Activated naive CD8-positive, alpha-beta T cell treated with anti-CD3 and anti-CD28 coated beads for 36 hours (primary cell): ENCODE results near the gene SERPINB3. TPM values are rescaled to one million over a fixed set of nuclear protein-coding genes. Genes with fewer than 3 reads are reported as not detected.
"Not testable (repeated sequence)": the region's sequence is repeated elsewhere in the genome, so short reads cannot be mapped to it uniquely, and the experiment has no call there.

Source experiments
- DNase-seq: peaks from one replicate; pipeline ENCODE4 v3.0.0; 2021
- H3K27ac Mint-ChIP-seq: one replicate; pipeline ENCODE4 v1.8.0; 2022; ENCODE audit warnings: mild to moderate bottlenecking, moderate library complexity, mixed read lengths
- H3K27me3 Mint-ChIP-seq: one replicate; pipeline ENCODE4 v1.8.0; 2022; ENCODE audit warnings: mild to moderate bottlenecking, mixed read lengths
- H3K36me3 Mint-ChIP-seq: one replicate; pipeline ENCODE4 v1.8.0; 2021; ENCODE audit warnings: mild to moderate bottlenecking, mixed read lengths
- H3K4me1 Mint-ChIP-seq: one replicate; pipeline ENCODE4 v1.8.0; 2021; ENCODE audit warnings: mixed read lengths
- H3K4me3 Mint-ChIP-seq: one replicate; pipeline ENCODE4 v1.8.0; 2022; ENCODE audit warnings: mild to moderate bottlenecking, moderate library complexity, mixed read lengths
- H3K9me3 Mint-ChIP-seq: one replicate; pipeline ENCODE4 v1.8.0; 2022; ENCODE audit warnings: mixed read lengths
- total RNA-seq, 2 experiments: library from RNA; stranded (reverse); gene quantifications; one replicate each; pipeline ENCODE4 v1.2.3, GENCODE V29; 2021

Gene SERPINB3
- total RNA-seq = not detected

GRCh38 chr18:63661750-63662149 is at the start of gene SERPINB3:
Gene SERPINB3 (minus strand): TSS chr18:63661893. CDS start chr18:63661216, 677 bp downstream.
- not testable (repeated sequence) for H3K9me3 Mint-ChIP-seq, H3K27me3 Mint-ChIP-seq, H3K4me3 Mint-ChIP-seq, DNase-seq, H3K36me3 Mint-ChIP-seq, H3K4me1 Mint-ChIP-seq, H3K27ac Mint-ChIP-seq

GRCh38 chr18:63708650-63709049 is 47.0 kb upstream of the SERPINB3 start:
- Mint-ChIP-seq H3K36me3 (no peaks in the 10 kb centered on the region), H3K9me3 (peaks cover 3% of the 10 kb centered on the region), H3K4me3 (no peak overlapping the region), H3K4me1 (no peaks in the 10 kb centered on the region), H3K27me3 (no peaks in the 10 kb centered on the region), H3K27ac (no peak overlapping the region)
- DNase-seq = no peak

GRCh38 chr18:63707816-63708215 is 46.1 kb upstream of the SERPINB3 start:
- no peaks in the 10 kb centered on the region for H3K36me3 Mint-ChIP-seq
- no peaks in the 10 kb centered on the region for H3K4me1 Mint-ChIP-seq
- no peak overlapping the region for H3K27ac Mint-ChIP-seq
- no peaks in the 10 kb centered on the region for H3K27me3 Mint-ChIP-seq
- no peak for DNase-seq
- H3K4me3 Mint-ChIP-seq = no peak overlapping the region
- H3K9me3 Mint-ChIP-seq = no peaks in the 10 kb centered on the region

- Mint-ChIP-seq H3K36me3 (no peaks in the 10 kb centered on the region), H3K27ac (no peak overlapping the region), H3K9me3 (no peaks in the 10 kb centered on the region), H3K4me1 (no peaks in the 10 kb centered on the region), H3K27me3 (no peaks in the 10 kb centered on the region), H3K4me3 (no peak overlapping the region)
- no peak for DNase-seq
Measured at GRCh38 chr18:63705401-63705800, 43.7 kb upstream of the SERPINB3 start.

GRCh38 chr18:63702660-63703059 is 41.0 kb upstream of the SERPINB3 start, which contains the start of gene SERPINB11:
Gene SERPINB11 (plus strand): TSS chr18:63702960. CDS start chr18:63710194, 7,234 bp downstream.
- H3K4me1 Mint-ChIP-seq = no peaks in the 10 kb centered on the region
- peaks cover 11% of the 10 kb centered on the region for H3K27me3 Mint-ChIP-seq
- no peak for DNase-seq
- H3K4me3 Mint-ChIP-seq = no peak within 1 kb of the TSS
- no peak within 1 kb of the TSS for H3K27ac Mint-ChIP-seq
- no peaks in the 10 kb centered on the region for H3K9me3 Mint-ChIP-seq
- H3K36me3 Mint-ChIP-seq = no peaks in the 10 kb centered on the region

- no peaks in the 10 kb centered on the region for H3K36me3 Mint-ChIP-seq
- DNase-seq = no peak
- H3K27me3 Mint-ChIP-seq = peaks cover 11% of the 10 kb centered on the region
- no peak overlapping the region for H3K4me3 Mint-ChIP-seq
- H3K9me3 Mint-ChIP-seq = no peaks in the 10 kb centered on the region
- H3K27ac Mint-ChIP-seq = no peak overlapping the region
- no peaks in the 10 kb centered on the region for H3K4me1 Mint-ChIP-seq
Measured at GRCh38 chr18:63701952-63702351, 40.3 kb upstream of the SERPINB3 start.

GRCh38 chr18:63700501-63700900 is 38.8 kb upstream of the SERPINB3 start:
- Mint-ChIP-seq H3K4me1 (no peaks in the 10 kb centered on the region), H3K9me3 (no peaks in the 10 kb centered on the region), H3K27ac (no peak overlapping the region), H3K4me3 (no peak overlapping the region), H3K27me3 (peaks cover 11% of the 10 kb centered on the region), H3K36me3 (no peaks in the 10 kb centered on the region)
- no peak for DNase-seq

- H3K4me1 Mint-ChIP-seq = no peaks in the 10 kb centered on the region
- no peaks in the 10 kb centered on the region for H3K36me3 Mint-ChIP-seq
- peaks cover 7% of the 10 kb centered on the region for H3K9me3 Mint-ChIP-seq
- peaks cover 11% of the 10 kb centered on the region for H3K27me3 Mint-ChIP-seq
- no peak overlapping the region for H3K4me3 Mint-ChIP-seq
- DNase-seq = no peak
- H3K27ac Mint-ChIP-seq = no peak overlapping the region
Measured at GRCh38 chr18:63697097-63697660, 35.5 kb upstream of the SERPINB3 start.

GRCh38 chr18:63689064-63689463 is 27.4 kb upstream of the SERPINB3 start:
- peaks cover 14% of the 10 kb centered on the region for H3K9me3 Mint-ChIP-seq
- peaks cover 3% of the 10 kb centered on the region for H3K27me3 Mint-ChIP-seq
- H3K4me3 Mint-ChIP-seq = no peak overlapping the region
- no peak overlapping the region for H3K27ac Mint-ChIP-seq
- H3K36me3 Mint-ChIP-seq = no peaks in the 10 kb centered on the region
- no peaks in the 10 kb centered on the region for H3K4me1 Mint-ChIP-seq
- no peak for DNase-seq

GRCh38 chr18:63686871-63687270 is 25.2 kb upstream of the SERPINB3 start:
- no peak overlapping the region for H3K4me3 Mint-ChIP-seq
- no peak overlapping the region for H3K27ac Mint-ChIP-seq
- H3K4me1 Mint-ChIP-seq = no peaks in the 10 kb centered on the region
- no peak for DNase-seq
- H3K9me3 Mint-ChIP-seq = peaks cover 7% of the 10 kb centered on the region
- no peaks in the 10 kb centered on the region for H3K36me3 Mint-ChIP-seq
- H3K27me3 Mint-ChIP-seq = peaks cover 7% of the 10 kb centered on the region

GRCh38 chr18:63684718-63685117 is 23.0 kb upstream of the SERPINB3 start:
- no peak overlapping the region for H3K27ac Mint-ChIP-seq
- no peak overlapping the region for H3K4me3 Mint-ChIP-seq
- H3K4me1 Mint-ChIP-seq = no peaks in the 10 kb centered on the region
- no peaks in the 10 kb centered on the region for H3K9me3 Mint-ChIP-seq
- DNase-seq = no peak
- no peaks in the 10 kb centered on the region for H3K36me3 Mint-ChIP-seq
- peaks cover 7% of the 10 kb centered on the region for H3K27me3 Mint-ChIP-seq

- Mint-ChIP-seq H3K4me3 (no peak overlapping the region), H3K27me3 (peaks cover 7% of the 10 kb centered on the region), H3K27ac (no peak overlapping the region), H3K36me3 (no peaks in the 10 kb centered on the region), H3K9me3 (no peaks in the 10 kb centered on the region), H3K4me1 (no peaks in the 10 kb centered on the region)
- DNase-seq = no peak
Measured at GRCh38 chr18:63683890-63684289, 22.2 kb upstream of the SERPINB3 start.

GRCh38 chr18:63683152-63683551 is 21.5 kb upstream of the SERPINB3 start:
- DNase-seq = no peak
- H3K27ac Mint-ChIP-seq = no peak overlapping the region
- no peaks in the 10 kb centered on the region for H3K36me3 Mint-ChIP-seq
- no peaks in the 10 kb centered on the region for H3K4me1 Mint-ChIP-seq
- no peaks in the 10 kb centered on the region for H3K9me3 Mint-ChIP-seq
- H3K27me3 Mint-ChIP-seq = peaks cover 7% of the 10 kb centered on the region
- no peak overlapping the region for H3K4me3 Mint-ChIP-seq

GRCh38 chr18:63681449-63682340 is 20.0 kb upstream of the SERPINB3 start:
- H3K4me1 Mint-ChIP-seq = no peaks in the 10 kb centered on the region
- no peak for DNase-seq
- peaks cover 7% of the 10 kb centered on the region for H3K27me3 Mint-ChIP-seq
- no peak overlapping the region for H3K4me3 Mint-ChIP-seq
- no peaks in the 10 kb centered on the region for H3K9me3 Mint-ChIP-seq
- H3K36me3 Mint-ChIP-seq = no peaks in the 10 kb centered on the region
- no peak overlapping the region for H3K27ac Mint-ChIP-seq

GRCh38 chr18:63679820-63680606 is 18.3 kb upstream of the SERPINB3 start:
- H3K27me3 Mint-ChIP-seq = peaks cover 4% of the 10 kb centered on the region
- no peak overlapping the region for H3K4me3 Mint-ChIP-seq
- H3K9me3 Mint-ChIP-seq = no peaks in the 10 kb centered on the region
- no peak overlapping the region for H3K27ac Mint-ChIP-seq
- no peak for DNase-seq
- no peaks in the 10 kb centered on the region for H3K4me1 Mint-ChIP-seq
- no peaks in the 10 kb centered on the region for H3K36me3 Mint-ChIP-seq
